ENCODE measurements around the gene PPP1R1B. TPM values are rescaled to one million over a fixed set of nuclear protein-coding genes. Genes with fewer than 3 reads are reported as not detected.

The PPP1R1B gene
- total and polyA plus RNA-seq, 2 experiments from 2014 or later, result 3.4 to 5.4 TPM

GRCh38 chr17:39660397-39661385, 33.9 kb downstream of the PPP1R1B start (continued):
- TF ChIP-seq ZNF462 (CRISPR knock-in tag; IDR thresholded peaks at IDR 0.05) (no peak), ZNF114 (CRISPR knock-in tag; IDR thresholded peaks at IDR 0.05) (no peak), REST (IDR thresholded peaks at IDR 0.05; ENCODE audit: unreplicated experiment) (no peak), CREB1 (CRISPR knock-in tag; IDR thresholded peaks at IDR 0.05; ENCODE audit: low read depth) (no peak), EZH2phosphoT487 (IDR thresholded peaks at IDR 0.05; ENCODE audit: unreplicated experiment) (no peak), ETS1 (IDR thresholded peaks at IDR 0.05) (no peak)

Data from GM23338 (cell line).